ENCODE results near the gene FILIP1L. TPM values are rescaled to one million over a fixed set of nuclear protein-coding genes. Genes with fewer than 3 reads are reported as not detected.

The FILIP1L gene
- total and polyA plus RNA-seq, 2 of the 8 experiments (the other 6 are each of a cell fraction or from before 2014, with no cell fraction given), result 0.06 to 0.09 TPM

- Histone ChIP-seq H2BK15ac (ENCODE audit: low read length) (no peak overlapping the region), H3K4ac (replicated peaks; ENCODE audit: insufficient read length, low read depth, low read length) (no peak overlapping the region), H3K27me3 (replicated peaks in 1 of 4; ENCODE audit: control insufficient read depth in 3 of 4, extremely low read depth in 1 of 4, insufficient read depth in 3 of 4, low read length in 3 of 4) (no peaks in the 10 kb centered on the region), H3K23ac (ENCODE audit: insufficient read length) (no peak overlapping the region), H3K9ac (replicated peaks in 1 of 4; ENCODE audit: extremely low read depth in 1 of 4, low read depth in 3 of 4, low read length in 3 of 4) (no peak overlapping the region), H3K4me3 (ENCODE audit: extremely low read depth in 1 of 4, insufficient read depth in 2 of 4, low read depth in 3 of 4, low read length in 4 of 4) (no peak overlapping the region), H3K4me2 (ENCODE audit: insufficient read depth in 1 of 2, low read depth in 2 of 2, low read length in 2 of 2) (no peak overlapping the region), H3K14ac (ENCODE audit: insufficient read length) (no peak overlapping the region), H4K5ac (ENCODE audit: insufficient read length, low read depth, low read length) (no peak overlapping the region), H3K79me1 (ENCODE audit: low read depth, low read length) (0 out of 2 replicates have a peak, but pooled peaks cover 2% of the 10 kb centered on the region), H3K36me3 (ENCODE audit: control insufficient read depth in 2 of 4, insufficient read depth in 4 of 4, low read length in 3 of 4) (no peaks in the 10 kb centered on the region), H2BK12ac (ENCODE audit: low read depth, low read length) (no peak overlapping the region), H4K20me1 (replicated peaks in 1 of 2; ENCODE audit: control insufficient read depth in 1 of 2, insufficient read depth in 2 of 2, low read length in 2 of 2) (no peaks in the 10 kb centered on the region), H3K18ac (ENCODE audit: extremely low read depth, low read length) (no peak overlapping the region), H2AFZ (ENCODE audit: low read length) (no peak overlapping the region), H4K8ac (ENCODE audit: extremely low read depth, insufficient read depth, low read length) (no peak overlapping the region), H3K27ac (ENCODE audit: low read depth, low read length) (no peak overlapping the region), H3K4me1 (replicated peaks in 1 of 4; ENCODE audit: control insufficient read depth in 3 of 4, insufficient read depth in 4 of 4, low read length in 3 of 4) (no peaks in the 10 kb centered on the region), H3K23me2 (ENCODE audit: low read depth, low read length) (no peaks in the 10 kb centered on the region; the same call in 1 of the 2 replicates), H2BK20ac (ENCODE audit: low read length) (no peak overlapping the region), H3K56ac (replicated peaks; ENCODE audit: insufficient read length, low read depth, low read length) (no peak overlapping the region), H2AK5ac (ENCODE audit: low read depth, low read length) (no peak overlapping the region), H3K79me2 (ENCODE audit: control insufficient read depth in 1 of 2, insufficient read depth in 2 of 2, low read length in 2 of 2) (no peaks in the 10 kb centered on the region), H3K9me3 (ENCODE audit: insufficient read depth in 2 of 2, low read depth in 1 of 2, low read length in 1 of 2) (no peaks in the 10 kb centered on the region), H2BK5ac (ENCODE audit: low read depth, low read length) (no peak overlapping the region), H2BK120ac (replicated peaks; ENCODE audit: low read depth, low read length) (no peak overlapping the region), H4K91ac (replicated peaks; ENCODE audit: insufficient read length, low read length) (no peak overlapping the region)
- 95% methylated on average over 7 of the region's 7 CpGs; no CpG with 5 or more reads in 1 of the 2 experiments for whole genome bisulfite sequencing, 2 experiments (ENCODE audit: extremely low coverage in 1 of 2, insufficient coverage in 1 of 2, insufficient read length in 1 of 2, insufficient replicate concordance in 2 of 2, low coverage in 1 of 2, low lambda C conversion rate in 2 of 2, missing lambda C conversion rate in 1 of 2)
- ChIA-PET CTCF (ENCODE audit: partially characterized antibody) (interaction anchor here (0.6 to 1.2 kb wide), 4 partner anchors 13 to 373 kb away, joined by 3 to 5 read pairs (median 4); no protein-coding TSS in a partner anchor), POLR2A (ENCODE audit: partially characterized antibody) (interaction anchor here (0.7 kb wide), 1 partner anchor 12 kb away, joined by 3 read pairs; no protein-coding TSS in a partner anchor)
- FAIRE-seq (no peak), DNase-seq (ENCODE audit: low read depth in 1 of 2, low spot score in 2 of 2) (no peak)
- TF ChIP-seq SP1 (IDR thresholded peaks at IDR 0.05; ENCODE audit: low read depth, low read length), result no peak
- no peak for TF ChIP-seq GABPA (IDR thresholded peaks at IDR 0.05; ENCODE audit: borderline replicate concordance, insufficient read depth, low read length)
- no peak for TF ChIP-seq MAFK (IDR thresholded peaks at IDR 0.05; ENCODE audit: low read depth, low read length)
- TF ChIP-seq CREB1 (IDR thresholded peaks at IDR 0.05), result no peak
- TF ChIP-seq ATF3 (IDR thresholded peaks at IDR 0.05; ENCODE audit: insufficient read depth, low read depth, low read length), result no peak
- no peak for TF ChIP-seq FOSL1 (IDR thresholded peaks at IDR 0.05; ENCODE audit: insufficient read depth, low read depth, low read length)
- no peak for TF ChIP-seq SP2 (IDR thresholded peaks at IDR 0.05; ENCODE audit: low read length)
- TF ChIP-seq BRCA1 (IDR thresholded peaks at IDR 0.05; ENCODE audit: low read depth, low read length), result no peak
- no peak for TF ChIP-seq EGR1 (IDR thresholded peaks at IDR 0.05; ENCODE audit: borderline replicate concordance, low read depth, low read length)
- TF ChIP-seq KDM5A (IDR thresholded peaks at IDR 0.05; ENCODE audit: low read length), result no peak
These were observed 53.4 kb downstream of the FILIP1L start for GRCh38 chr3:100060685-100061484.

All from H1 (cell line).